Calu3 (cell line): Measurements from ENCODE around the gene SEMA3F. TPM values are rescaled to one million over a fixed set of nuclear protein-coding genes. Genes with fewer than 3 reads are reported as not detected.
"Not testable (repeated sequence)": the region's sequence is repeated elsewhere in the genome, so short reads cannot be mapped to it uniquely, and the experiment has no call there.

Experiments
- BruUV-seq: library from RNA; stranded (reverse); fragments of 400-500 nt; replicated peaks from 2 replicates; lab custom pipeline; 2021; lab: Mats Ljungman, UMichigan
- CTCF ChIA-PET: fragments of 300-600 bp; sonication (Branson Sonifier 250); formaldehyde crosslinking; loops from one replicate; lab custom pipeline; 2022; ENCODE audit warnings: antibody characterized with exemption; lab: Charles Lee
- DNase-seq: peaks from one replicate; pipeline ENCODE4 v3.0.0; 2022
- H3K27ac Mint-ChIP-seq: one replicate; pipeline ENCODE4 v1.8.0; 2022; ENCODE audit warnings: mixed read lengths; ENCODE audit not compliant: unreplicated experiment
- H3K27me3 Mint-ChIP-seq: one replicate; pipeline ENCODE4 v1.8.0; 2022; ENCODE audit warnings: mixed read lengths; ENCODE audit not compliant: unreplicated experiment
- H3K36me3 Mint-ChIP-seq: one replicate; pipeline ENCODE4 v1.8.0; 2022; ENCODE audit warnings: mild to moderate bottlenecking, moderate library complexity, mixed read lengths; ENCODE audit not compliant: insufficient read depth, unreplicated experiment
- H3K4me1 Mint-ChIP-seq: one replicate; pipeline ENCODE4 v1.8.0; 2022; ENCODE audit warnings: mild to moderate bottlenecking, low read depth, mixed read lengths; ENCODE audit not compliant: unreplicated experiment
- H3K4me3 Mint-ChIP-seq: one replicate; pipeline ENCODE4 v1.8.0; 2022; ENCODE audit warnings: mild to moderate bottlenecking, low read depth, moderate library complexity, mixed read lengths; ENCODE audit not compliant: unreplicated experiment
- H3K9me3 Mint-ChIP-seq: one replicate; pipeline ENCODE4 v1.8.0; 2022; ENCODE audit warnings: low read depth, mixed read lengths; ENCODE audit not compliant: unreplicated experiment
- intact Hi-C: fragments of 100-400 bp; cut with micrococcal nuclease; formaldehyde crosslinking; loops from one replicate; pipeline ENCODE4 v1.10.0; 2022; ENCODE audit not compliant: unreplicated experiment
- total RNA-seq: library from RNA; stranded (reverse); gene quantifications from 2 replicates; pipeline ENCODE4 v1.2.3, GENCODE V29; 2022
- TF ChIP-seq, protein P1 (sequence below): fragments of 200-600 bp; IDR thresholded peaks from one replicate; pipeline ENCODE4 v1.8.0; 2022; ENCODE audit warnings: antibody characterized with exemption; ENCODE audit not compliant: unreplicated experiment

Gene SEMA3F
- total RNA-seq, 1 experiment from 2014 or later = 1.7 TPM

DNA sequence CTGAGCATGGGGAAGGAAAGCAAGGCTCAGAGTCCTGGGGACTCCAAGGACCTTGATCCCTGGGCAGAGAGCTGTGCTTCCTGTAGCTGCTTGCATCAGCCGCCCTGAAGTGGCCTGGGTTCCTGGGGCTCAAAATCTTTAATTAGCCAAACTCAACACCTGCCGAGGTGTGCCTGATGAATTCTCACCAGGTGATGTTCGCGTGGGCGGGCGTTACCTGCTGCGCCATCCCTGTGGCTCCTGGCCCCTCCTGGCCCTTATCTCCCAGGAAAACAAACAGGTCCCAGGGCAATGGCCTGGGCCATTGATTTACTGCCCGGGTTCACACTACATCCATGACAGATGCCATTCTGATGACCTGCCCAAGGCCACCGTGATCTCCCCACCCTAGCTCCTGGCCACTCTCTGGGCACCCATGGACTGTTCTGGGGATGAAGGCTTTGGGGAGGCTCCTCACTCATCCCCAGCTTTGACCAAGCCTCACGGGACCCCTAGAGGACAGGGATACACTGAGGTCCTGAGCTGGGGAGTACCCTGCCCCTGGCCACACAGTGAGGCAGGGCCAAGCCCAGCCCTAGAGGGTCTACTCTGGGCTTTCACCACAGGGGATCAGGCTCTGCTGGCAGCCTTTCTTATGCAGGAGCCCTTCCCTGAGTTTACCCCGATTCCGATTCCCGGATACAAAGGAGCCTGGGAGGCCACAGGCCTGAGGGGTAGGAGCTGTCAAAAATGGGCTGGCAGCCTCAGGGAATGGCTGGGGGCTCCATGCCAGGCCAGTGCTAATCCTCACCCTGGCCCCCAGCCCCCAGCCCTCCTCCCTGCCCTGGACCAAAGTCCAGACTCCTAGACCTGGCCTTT, 55.6 kb downstream of the SEMA3F start:
- Mint-ChIP-seq H3K36me3 (no peaks in the 10 kb centered on the region), H3K27me3 (peaks cover 28% of the 10 kb centered on the region), H3K4me1 (no peaks in the 10 kb centered on the region), H3K9me3 (no peaks in the 10 kb centered on the region), H3K4me3 (no peak overlapping the region), H3K27ac (no peak overlapping the region)
- intact Hi-C loops = no loop called here
- TF ChIP-seq, protein P1, sequence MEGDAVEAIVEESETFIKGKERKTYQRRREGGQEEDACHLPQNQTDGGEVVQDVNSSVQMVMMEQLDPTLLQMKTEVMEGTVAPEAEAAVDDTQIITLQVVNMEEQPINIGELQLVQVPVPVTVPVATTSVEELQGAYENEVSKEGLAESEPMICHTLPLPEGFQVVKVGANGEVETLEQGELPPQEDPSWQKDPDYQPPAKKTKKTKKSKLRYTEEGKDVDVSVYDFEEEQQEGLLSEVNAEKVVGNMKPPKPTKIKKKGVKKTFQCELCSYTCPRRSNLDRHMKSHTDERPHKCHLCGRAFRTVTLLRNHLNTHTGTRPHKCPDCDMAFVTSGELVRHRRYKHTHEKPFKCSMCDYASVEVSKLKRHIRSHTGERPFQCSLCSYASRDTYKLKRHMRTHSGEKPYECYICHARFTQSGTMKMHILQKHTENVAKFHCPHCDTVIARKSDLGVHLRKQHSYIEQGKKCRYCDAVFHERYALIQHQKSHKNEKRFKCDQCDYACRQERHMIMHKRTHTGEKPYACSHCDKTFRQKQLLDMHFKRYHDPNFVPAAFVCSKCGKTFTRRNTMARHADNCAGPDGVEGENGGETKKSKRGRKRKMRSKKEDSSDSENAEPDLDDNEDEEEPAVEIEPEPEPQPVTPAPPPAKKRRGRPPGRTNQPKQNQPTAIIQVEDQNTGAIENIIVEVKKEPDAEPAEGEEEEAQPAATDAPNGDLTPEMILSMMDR = no peak
- DNase-seq = no peak
- no TSS peak for BruUV-seq
- CTCF ChIA-PET = interaction anchor here (0.6 to 0.9 kb wide), 3 partner anchors 16 to 54 kb away, joined by 3 to 5 read pairs (median 5); no protein-coding TSS in a partner anchor

DNA sequence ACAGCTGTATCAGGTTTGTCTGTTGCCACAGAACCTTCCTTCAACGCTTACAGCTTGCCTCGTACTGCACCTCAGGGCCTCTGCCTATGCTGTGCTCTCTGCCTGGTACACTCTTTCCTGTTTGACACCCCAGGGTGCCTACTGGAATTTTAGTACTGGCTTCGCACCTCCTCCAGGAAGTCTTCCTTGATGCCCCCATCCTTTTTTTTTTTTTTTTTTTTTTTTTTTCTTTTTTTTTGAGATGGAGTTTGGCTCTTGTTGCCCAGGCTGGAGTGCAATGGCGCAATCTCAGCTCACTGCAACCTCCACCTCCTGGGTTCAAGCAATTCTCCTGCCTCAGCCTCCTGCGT, 56.2 kb downstream of the SEMA3F start:
- H3K4me3 Mint-ChIP-seq, H3K36me3 Mint-ChIP-seq, intact Hi-C loops, H3K9me3 Mint-ChIP-seq, H3K4me1 Mint-ChIP-seq, DNase-seq, H3K27ac Mint-ChIP-seq, BruUV-seq: not testable (repeated sequence)
- CTCF ChIA-PET = interaction anchor here (0.5 kb wide), 1 partner anchor 22 kb away, joined by 7 read pairs; no protein-coding TSS in a partner anchor
- H3K27me3 Mint-ChIP-seq = peaks cover 22% of the 10 kb centered on the region

DNA sequence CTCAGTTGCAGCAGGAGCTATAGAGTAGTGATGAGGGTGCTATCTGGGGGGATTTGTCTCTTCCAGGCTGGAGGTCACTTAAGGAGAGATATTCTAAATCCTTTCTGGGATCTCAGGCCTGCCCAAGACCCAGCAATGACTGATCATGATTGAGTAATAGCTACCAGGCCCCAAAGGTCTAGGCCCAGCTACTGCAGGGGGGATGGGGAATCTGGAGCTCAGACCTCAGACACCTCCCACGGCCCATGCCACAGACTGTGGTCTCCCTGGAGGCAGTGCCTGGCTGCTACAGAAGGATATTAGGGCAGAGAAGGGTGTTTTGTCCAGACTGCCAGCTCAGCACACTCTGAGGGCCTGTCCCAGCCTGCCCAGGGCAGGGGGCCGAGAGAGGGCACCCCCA, 56.8 kb downstream of the SEMA3F start:
- intact Hi-C loops = no loop called here
- H3K27ac Mint-ChIP-seq = no peak overlapping the region
- CTCF ChIA-PET = interaction anchor here (0.5 kb wide), 1 partner anchor 22 kb away, joined by 7 read pairs; no protein-coding TSS in a partner anchor

DNA sequence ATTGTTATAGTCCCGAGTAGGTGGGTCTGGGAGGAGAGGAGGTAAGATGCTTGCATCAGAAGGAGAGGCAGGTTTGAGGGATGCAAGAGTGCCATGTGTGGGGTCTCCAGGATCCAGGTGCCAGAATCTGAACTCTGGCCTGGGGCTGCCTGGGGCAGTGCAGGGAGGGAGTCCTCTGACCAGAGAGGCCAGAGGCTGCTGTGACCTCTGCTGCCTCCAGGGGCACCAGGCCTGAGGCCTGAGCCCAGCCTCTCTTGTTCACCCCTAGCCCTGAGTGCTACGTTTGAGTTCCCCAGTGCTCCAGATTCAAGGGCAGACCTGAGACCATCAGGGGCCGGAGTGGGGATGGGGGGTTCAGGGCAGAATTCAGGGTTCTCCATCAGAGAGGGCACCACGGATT, 57.4 kb downstream of the SEMA3F start:
- no peak for DNase-seq
- Mint-ChIP-seq H3K9me3 (no peaks in the 10 kb centered on the region), H3K27me3 (peaks cover 26% of the 10 kb centered on the region), H3K4me3 (no peak overlapping the region), H3K4me1 (no peaks in the 10 kb centered on the region), H3K36me3 (no peaks in the 10 kb centered on the region), H3K27ac (no peak overlapping the region)
- TF ChIP-seq, protein P1 = no peak
- intact Hi-C loops = no loop called here
- BruUV-seq = no TSS peak
- CTCF ChIA-PET = no interaction called here

More for the DNA sequence above, 56.8 kb downstream of the SEMA3F start:
- TF ChIP-seq, protein P1 = no peak
- Mint-ChIP-seq H3K4me3 (no peak overlapping the region), H3K36me3 (no peaks in the 10 kb centered on the region), H3K4me1 (no peaks in the 10 kb centered on the region), H3K9me3 (no peaks in the 10 kb centered on the region), H3K27me3 (peaks cover 22% of the 10 kb centered on the region)
- no peak for DNase-seq
- BruUV-seq = no TSS peak
